ENCODE results near the gene DCC.

DCC gene

GRCh38 chr18:52903857-52904256, 563.9 kb downstream of the DCC start:
- H3K4me3 ChIP-seq (ENCODE audit: low read depth, low read length): no peak overlapping the region
- DNase-seq (ENCODE audit: low read depth): peak; percentile 0
- TF ChIP-seq CTCF (conservative IDR thresholded peaks at IDR 0.05; ENCODE audit: low read depth, low read length): peak; percentile 10

- no peak for DNase-seq (ENCODE audit: low read depth)
- no peak for TF ChIP-seq CTCF (conservative IDR thresholded peaks at IDR 0.05; ENCODE audit: low read depth, low read length)
- no peak overlapping the region for H3K4me3 ChIP-seq (ENCODE audit: low read depth, low read length)
Measured at GRCh38 chr18:52907543-52908308, 567.7 kb downstream of the DCC start.

- no peak for TF ChIP-seq CTCF (conservative IDR thresholded peaks at IDR 0.05; ENCODE audit: low read depth, low read length)
- no peak for DNase-seq (ENCODE audit: low read depth)
- no peak overlapping the region for H3K4me3 ChIP-seq (ENCODE audit: low read depth, low read length)
Measured at GRCh38 chr18:52914148-52914547, 574.2 kb downstream of the DCC start.

GRCh38 chr18:52920665-52921064, 580.7 kb downstream of the DCC start:
- H3K4me3 ChIP-seq (ENCODE audit: low read depth, low read length): no peak overlapping the region
- no peak for DNase-seq (ENCODE audit: low read depth)
- no peak for TF ChIP-seq CTCF (conservative IDR thresholded peaks at IDR 0.05; ENCODE audit: low read depth, low read length)

GRCh38 chr18:52933356-52933755, 593.4 kb downstream of the DCC start:
- DNase-seq (ENCODE audit: low read depth): no peak
- H3K4me3 ChIP-seq (ENCODE audit: low read depth, low read length): no peak overlapping the region
- TF ChIP-seq CTCF (conservative IDR thresholded peaks at IDR 0.05; ENCODE audit: low read depth, low read length): no peak

- no peak overlapping the region for H3K4me3 ChIP-seq (ENCODE audit: low read depth, low read length)
- peak; percentile 2 for DNase-seq (ENCODE audit: low read depth)
- TF ChIP-seq CTCF (conservative IDR thresholded peaks at IDR 0.05; ENCODE audit: low read depth, low read length): no peak
Measured at GRCh38 chr18:52936931-52937330, 596.9 kb downstream of the DCC start.

GRCh38 chr18:52937840-52938239, 597.8 kb downstream of the DCC start:
- no peak for DNase-seq (ENCODE audit: low read depth)
- H3K4me3 ChIP-seq (ENCODE audit: low read depth, low read length): no peak overlapping the region
- no peak for TF ChIP-seq CTCF (conservative IDR thresholded peaks at IDR 0.05; ENCODE audit: low read depth, low read length)

Data from choroid plexus epithelial cell (primary cell).